ENCODE measurements around the gene LCE4A. TPM values are rescaled to one million over a fixed set of nuclear protein-coding genes. Genes with fewer than 3 reads are reported as not detected.
A peak's percentile ranks its signal among the peaks of the same experiment; 100 is the strongest.

LCE4A gene
- total and polyA plus RNA-seq, 9 of the 15 experiments (the other 6 are each of a cell fraction or from before 2014, with no cell fraction given): not detected

- TF ChIP-seq, protein P1, sequence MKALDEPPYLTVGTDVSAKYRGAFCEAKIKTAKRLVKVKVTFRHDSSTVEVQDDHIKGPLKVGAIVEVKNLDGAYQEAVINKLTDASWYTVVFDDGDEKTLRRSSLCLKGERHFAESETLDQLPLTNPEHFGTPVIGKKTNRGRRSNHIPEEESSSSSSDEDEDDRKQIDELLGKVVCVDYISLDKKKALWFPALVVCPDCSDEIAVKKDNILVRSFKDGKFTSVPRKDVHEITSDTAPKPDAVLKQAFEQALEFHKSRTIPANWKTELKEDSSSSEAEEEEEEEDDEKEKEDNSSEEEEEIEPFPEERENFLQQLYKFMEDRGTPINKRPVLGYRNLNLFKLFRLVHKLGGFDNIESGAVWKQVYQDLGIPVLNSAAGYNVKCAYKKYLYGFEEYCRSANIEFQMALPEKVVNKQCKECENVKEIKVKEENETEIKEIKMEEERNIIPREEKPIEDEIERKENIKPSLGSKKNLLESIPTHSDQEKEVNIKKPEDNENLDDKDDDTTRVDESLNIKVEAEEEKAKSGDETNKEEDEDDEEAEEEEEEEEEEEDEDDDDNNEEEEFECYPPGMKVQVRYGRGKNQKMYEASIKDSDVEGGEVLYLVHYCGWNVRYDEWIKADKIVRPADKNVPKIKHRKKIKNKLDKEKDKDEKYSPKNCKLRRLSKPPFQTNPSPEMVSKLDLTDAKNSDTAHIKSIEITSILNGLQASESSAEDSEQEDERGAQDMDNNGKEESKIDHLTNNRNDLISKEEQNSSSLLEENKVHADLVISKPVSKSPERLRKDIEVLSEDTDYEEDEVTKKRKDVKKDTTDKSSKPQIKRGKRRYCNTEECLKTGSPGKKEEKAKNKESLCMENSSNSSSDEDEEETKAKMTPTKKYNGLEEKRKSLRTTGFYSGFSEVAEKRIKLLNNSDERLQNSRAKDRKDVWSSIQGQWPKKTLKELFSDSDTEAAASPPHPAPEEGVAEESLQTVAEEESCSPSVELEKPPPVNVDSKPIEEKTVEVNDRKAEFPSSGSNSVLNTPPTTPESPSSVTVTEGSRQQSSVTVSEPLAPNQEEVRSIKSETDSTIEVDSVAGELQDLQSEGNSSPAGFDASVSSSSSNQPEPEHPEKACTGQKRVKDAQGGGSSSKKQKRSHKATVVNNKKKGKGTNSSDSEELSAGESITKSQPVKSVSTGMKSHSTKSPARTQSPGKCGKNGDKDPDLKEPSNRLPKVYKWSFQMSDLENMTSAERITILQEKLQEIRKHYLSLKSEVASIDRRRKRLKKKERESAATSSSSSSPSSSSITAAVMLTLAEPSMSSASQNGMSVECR (CRISPR knock-in tag; IDR thresholded peaks at IDR 0.05): no peak
- TF ChIP-seq PHTF2 (CRISPR knock-in tag; IDR thresholded peaks at IDR 0.05) (no peak), ZNF282 (CRISPR knock-in tag; IDR thresholded peaks at IDR 0.05) (no peak), CEBPG (CRISPR knock-in tag; IDR thresholded peaks at IDR 0.05) (no peak), CEBPG (tag; conservative IDR thresholded peaks at IDR 0.05 in 1 of 2, IDR thresholded peaks at IDR 0.05 in 1 of 2) (peak; percentile 63 to 81), CTCF (IDR thresholded peaks at IDR 0.05 in 2 of 3, conservative IDR thresholded peaks at IDR 0.05 in 1 of 3; ENCODE audit: insufficient read depth in 2 of 3, low read depth in 1 of 3, low read length in 3 of 3) (peak in 1 of 3 experiments; percentile 20; a peak in 1 of 6 replicates), ZBTB43 (CRISPR knock-in tag; IDR thresholded peaks at IDR 0.05) (no peak), RAD21 (CRISPR knock-in tag; conservative IDR thresholded peaks at IDR 0.05 in 1 of 2, IDR thresholded peaks at IDR 0.05 in 1 of 2) (peak in 1 of 2 experiments; percentile 35; a peak in 2 of 4 replicates), STAG1 (CRISPR knock-in tag; IDR thresholded peaks at IDR 0.05; ENCODE audit: borderline replicate concordance) (no peak), SRSF9 (IDR thresholded peaks at IDR 0.05; ENCODE audit: borderline replicate concordance, low read depth, low read length) (no peak), HOMEZ (CRISPR knock-in tag; IDR thresholded peaks at IDR 0.05) (no peak), HSF4 (CRISPR knock-in tag; IDR thresholded peaks at IDR 0.05; ENCODE audit: borderline replicate concordance) (no peak), PHB2 (IDR thresholded peaks at IDR 0.05; ENCODE audit: low read depth) (no peak)
- TF ChIP-seq, protein P2, sequence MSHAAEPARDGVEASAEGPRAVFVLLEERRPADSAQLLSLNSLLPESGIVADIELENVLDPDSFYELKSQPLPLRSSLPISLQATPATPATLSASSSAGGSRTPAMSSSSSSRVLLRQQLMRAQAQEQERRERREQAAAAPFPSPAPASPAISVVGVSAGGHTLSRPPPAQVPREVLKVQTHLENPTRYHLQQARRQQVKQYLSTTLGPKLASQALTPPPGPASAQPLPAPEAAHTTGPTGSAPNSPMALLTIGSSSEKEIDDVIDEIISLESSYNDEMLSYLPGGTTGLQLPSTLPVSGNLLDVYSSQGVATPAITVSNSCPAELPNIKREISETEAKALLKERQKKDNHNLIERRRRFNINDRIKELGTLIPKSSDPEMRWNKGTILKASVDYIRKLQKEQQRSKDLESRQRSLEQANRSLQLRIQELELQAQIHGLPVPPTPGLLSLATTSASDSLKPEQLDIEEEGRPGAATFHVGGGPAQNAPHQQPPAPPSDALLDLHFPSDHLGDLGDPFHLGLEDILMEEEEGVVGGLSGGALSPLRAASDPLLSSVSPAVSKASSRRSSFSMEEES (CRISPR knock-in tag; IDR thresholded peaks at IDR 0.05): peak; percentile 68
- TF ChIP-seq, protein P3, sequence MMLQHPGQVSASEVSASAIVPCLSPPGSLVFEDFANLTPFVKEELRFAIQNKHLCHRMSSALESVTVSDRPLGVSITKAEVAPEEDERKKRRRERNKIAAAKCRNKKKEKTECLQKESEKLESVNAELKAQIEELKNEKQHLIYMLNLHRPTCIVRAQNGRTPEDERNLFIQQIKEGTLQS (IDR thresholded peaks at IDR 0.05): peak; percentile 73
- TF ChIP-seq, protein P3 (CRISPR knock-in tag; conservative IDR thresholded peaks at IDR 0.05): no peak
These were observed 37.3 kb downstream of the LCE4A start (continued) for GRCh38 chr1:152745289-152745704.

Measured in K562 (cell line).